Measurements from ENCODE around the gene RGS11.

Gene RGS11

GRCh38 chr16:275786-276232 is at the start of gene RGS11:
Gene RGS11, minus strand, starts transcription at chr16:275944. Its CDS starts 33 bp downstream, at chr16:275911.
- no peak for DNase-seq (ENCODE audit: low read depth, low spot score)

GRCh38 chr16:324451-325334 is 48.9 kb upstream of the RGS11 start:
- no peak for DNase-seq (ENCODE audit: low read depth, low spot score)

- no peak for DNase-seq (ENCODE audit: low read depth, low spot score)
Observed at GRCh38 chr16:324201-324450, 48.4 kb upstream of the RGS11 start.

DNA sequence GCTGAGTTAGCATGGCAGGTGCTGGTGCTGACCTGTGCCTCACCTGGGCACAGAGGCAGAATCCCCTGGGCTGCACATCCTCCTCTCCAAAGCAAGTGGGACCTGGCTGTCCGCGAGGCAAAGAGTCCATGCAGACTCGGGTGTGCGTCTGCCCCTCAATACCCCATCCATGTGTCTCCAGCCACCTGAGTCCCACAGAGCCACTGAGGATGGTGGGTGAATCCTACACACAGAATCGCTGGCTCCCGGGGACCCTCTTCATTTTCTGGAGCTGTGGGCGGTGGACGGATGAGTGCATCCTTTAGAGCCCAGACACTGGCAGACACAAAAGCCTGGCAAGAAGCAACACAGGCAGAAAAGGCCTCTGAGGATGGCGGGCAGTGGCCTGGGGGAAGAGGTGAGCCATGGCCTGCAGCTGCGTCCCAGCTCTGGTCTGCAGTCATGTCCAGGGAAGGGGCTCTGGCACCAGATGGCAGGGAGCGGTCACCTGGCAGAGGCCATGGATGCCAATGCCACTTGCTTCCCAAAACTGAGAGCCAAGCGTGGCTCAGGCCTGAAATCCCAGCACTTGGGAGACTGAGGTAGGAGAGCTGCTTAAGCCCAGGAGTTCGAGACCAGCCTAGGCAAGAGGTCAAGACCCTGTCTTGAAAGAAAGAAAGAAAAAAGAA is 46.9 kb upstream of the RGS11 start:
- no peak for DNase-seq (ENCODE audit: low read depth, low spot score)

GRCh38 chr16:321532-321931 is 45.8 kb upstream of the RGS11 start:
- DNase-seq (ENCODE audit: low read depth, low spot score): no peak

DNA sequence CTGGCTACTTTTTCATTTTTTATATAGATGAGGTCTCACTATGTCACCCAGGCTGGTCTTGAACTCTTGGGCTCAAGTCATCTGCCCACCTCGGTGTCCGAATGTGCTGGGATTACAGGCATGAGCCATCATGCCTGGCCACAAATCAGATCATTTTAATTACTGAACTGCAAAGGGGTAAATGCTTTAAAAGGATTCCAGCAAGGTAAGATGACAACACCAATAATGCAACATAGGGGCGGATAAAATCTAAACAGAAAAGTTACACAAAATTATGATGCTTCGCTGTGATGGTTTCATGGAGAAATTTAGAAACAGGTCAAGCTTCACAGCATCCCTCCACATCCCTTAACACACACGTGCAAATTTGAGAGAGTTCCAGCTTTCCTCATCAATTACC is 44.5 kb upstream of the RGS11 start:
- DNase-seq (ENCODE audit: low read depth, low spot score): no peak

DNA sequence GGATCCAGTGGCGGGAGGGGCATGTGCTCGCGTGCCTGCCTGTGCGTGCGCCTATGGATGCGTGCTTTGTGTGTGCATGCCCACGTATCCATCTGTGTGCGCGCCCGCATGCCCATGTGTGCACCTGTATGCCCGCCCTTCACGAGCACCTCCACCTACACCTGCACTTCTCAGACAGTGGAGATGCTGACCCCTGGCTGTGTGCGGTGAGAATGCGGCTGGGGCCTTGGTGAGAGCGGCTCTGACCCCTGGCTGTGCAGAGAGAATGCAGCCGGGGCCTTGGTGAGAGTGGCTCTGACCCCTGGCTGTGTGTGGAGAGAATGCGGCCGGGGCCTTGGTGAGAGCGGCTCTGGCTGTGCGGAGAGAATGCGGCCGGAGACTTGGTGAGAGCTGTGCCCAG is 42.9 kb upstream of the RGS11 start:
- no peak for DNase-seq (ENCODE audit: low read depth, low spot score)

DNA sequence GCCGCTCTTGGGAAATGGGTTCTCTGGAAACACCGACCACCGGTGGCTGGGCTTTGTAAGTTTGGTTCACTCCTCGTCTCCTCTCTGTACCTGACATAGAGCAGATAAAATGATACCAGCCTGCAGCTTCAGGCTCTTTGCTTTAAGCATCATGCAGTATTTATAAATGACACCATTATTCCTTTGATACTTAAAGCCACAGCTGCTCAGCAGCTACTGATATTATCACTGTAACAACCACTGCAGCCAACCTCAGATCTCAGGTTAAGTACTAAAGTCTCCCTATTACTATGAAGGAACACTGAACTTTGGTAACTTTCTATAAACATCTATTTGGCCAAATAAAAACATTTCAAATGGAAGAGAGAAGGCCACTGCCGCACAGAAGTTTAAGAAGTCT is 41.8 kb upstream of the RGS11 start:
- DNase-seq (ENCODE audit: low read depth, low spot score): no peak

- DNase-seq (ENCODE audit: low read depth, low spot score): no peak
Observed at GRCh38 chr16:316741-317464, 41.2 kb upstream of the RGS11 start.

GRCh38 chr16:314795-315299 is 39.1 kb upstream of the RGS11 start:
- DNase-seq (ENCODE audit: low read depth, low spot score): no peak

DNA sequence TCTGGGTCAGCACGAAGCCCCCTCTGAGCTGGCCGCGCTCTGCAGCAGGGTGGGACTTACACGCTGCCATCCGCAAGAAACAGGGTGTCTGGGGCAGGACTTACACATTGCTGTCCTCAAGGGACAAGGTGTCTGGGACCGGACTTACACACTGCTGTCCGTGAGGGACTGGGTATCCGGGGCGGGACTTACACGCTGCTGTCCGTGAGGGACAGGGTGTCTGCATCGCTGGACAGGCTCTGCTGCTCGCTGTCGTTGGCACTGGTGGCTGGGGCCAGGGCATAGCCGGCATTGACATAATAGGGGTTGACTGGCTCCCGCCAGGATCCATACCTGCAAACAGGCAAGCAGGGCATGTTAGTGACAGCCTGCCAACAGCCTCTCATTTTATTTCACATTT is 38.6 kb upstream of the RGS11 start:
- no peak for DNase-seq (ENCODE audit: low read depth, low spot score)

DNA sequence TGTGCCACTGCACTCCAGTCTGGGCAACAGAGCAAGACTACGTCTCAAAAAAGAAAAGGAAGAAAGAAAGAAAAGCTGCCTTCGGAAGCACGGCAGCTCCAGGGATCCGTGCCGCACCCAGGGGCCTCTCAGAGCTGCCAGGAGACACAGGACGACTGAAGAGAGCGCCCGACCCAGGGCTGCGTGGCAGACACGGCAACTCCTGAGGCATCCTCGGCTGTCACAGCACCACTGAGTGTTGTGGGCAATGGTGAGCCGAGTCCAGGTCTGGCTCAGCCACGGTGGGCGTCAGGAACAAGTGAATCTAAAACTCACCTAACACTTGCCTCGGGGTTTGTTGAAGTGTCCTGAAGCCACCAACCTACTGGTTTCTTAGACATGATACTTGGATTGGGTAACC is 36.0 kb upstream of the RGS11 start:
- DNase-seq (ENCODE audit: low read depth, low spot score): no peak

DNA sequence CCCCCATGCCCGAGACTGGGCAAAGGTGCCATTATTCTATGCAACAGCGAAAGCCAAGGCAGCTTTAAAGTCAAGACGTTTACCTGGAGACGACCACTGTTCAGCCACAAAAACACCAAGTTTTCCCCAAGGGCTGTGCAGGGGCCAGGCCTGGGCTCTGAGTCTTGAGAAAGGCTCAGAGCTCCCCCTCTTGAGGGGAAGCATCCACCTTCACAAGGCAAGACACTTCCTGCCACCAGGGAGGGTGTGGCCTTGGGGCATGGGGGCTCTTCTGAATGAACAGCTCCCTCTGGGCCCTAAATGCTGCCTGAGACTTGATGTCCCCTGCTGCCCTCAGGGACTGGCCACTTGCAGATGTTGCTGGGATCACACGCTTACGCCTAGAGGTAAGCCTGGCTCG is 33.7 kb upstream of the RGS11 start:
- DNase-seq (ENCODE audit: low read depth, low spot score): no peak

DNA sequence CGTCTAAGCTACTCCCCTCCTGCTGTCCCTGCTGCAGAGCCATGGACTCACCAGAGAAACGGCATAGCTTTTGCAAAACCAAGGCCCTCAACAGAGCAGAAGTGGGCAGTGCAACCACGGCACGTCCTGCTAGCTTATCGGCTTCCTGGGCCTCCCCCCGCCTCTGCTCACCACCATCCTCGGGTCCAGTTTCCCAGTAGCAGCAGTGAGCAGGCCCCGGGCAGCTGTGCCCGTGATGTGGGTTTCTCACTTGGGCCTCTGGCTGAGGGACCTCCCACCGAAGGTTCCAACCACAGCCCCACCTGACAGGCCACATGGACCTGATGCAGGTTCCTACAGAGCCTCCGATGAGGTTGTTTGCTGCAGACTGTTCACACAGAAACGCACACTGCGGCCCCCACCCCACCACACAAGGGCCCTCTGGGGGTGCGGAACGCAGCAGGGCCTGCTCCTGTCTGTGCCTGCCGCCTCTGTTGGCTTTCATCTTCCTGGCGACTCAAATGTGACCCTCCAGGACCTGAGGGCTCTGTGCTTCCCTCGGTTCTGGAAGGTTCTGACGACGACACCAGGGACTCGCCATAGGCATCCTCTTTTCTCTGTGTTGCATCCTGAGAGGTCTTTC is 32.1 kb upstream of the RGS11 start:
- DNase-seq (ENCODE audit: low read depth, low spot score): no peak

GRCh38 chr16:306911-307370 is 31.2 kb upstream of the RGS11 start:
- no peak for DNase-seq (ENCODE audit: low read depth, low spot score)

DNA sequence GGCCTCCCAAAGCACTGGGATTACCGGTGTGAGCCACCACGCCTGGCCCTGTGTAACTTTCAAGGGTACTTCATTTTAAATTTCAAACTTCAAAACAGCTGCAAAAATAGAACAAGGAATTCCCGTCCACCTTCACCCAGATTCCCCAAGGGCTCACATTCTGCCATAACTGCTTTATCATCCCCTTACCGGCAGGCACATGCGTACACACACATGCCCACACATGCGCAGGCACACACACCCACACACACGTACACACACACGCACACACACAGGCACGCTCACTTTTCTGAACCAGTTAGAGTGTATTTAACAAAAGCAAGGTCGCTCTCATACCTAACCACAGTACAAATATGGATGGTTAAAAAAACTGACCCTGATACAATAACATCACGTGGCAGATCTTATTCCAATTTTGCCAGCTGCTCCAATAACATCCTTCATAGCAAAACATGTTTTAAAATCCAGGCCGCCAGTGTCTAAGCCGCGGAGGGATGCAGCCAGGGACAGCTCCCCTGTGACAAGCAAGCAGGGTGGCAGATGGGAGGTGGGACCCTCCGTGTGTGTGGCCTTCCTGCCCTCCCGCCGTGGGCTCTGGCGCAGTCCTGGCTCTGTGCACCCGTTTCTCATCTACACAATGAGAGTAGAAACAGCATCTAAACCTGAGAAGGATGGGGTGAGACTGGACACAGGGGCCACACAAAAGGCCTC is 30.3 kb upstream of the RGS11 start:
- DNase-seq (ENCODE audit: low read depth, low spot score): no peak

DNA sequence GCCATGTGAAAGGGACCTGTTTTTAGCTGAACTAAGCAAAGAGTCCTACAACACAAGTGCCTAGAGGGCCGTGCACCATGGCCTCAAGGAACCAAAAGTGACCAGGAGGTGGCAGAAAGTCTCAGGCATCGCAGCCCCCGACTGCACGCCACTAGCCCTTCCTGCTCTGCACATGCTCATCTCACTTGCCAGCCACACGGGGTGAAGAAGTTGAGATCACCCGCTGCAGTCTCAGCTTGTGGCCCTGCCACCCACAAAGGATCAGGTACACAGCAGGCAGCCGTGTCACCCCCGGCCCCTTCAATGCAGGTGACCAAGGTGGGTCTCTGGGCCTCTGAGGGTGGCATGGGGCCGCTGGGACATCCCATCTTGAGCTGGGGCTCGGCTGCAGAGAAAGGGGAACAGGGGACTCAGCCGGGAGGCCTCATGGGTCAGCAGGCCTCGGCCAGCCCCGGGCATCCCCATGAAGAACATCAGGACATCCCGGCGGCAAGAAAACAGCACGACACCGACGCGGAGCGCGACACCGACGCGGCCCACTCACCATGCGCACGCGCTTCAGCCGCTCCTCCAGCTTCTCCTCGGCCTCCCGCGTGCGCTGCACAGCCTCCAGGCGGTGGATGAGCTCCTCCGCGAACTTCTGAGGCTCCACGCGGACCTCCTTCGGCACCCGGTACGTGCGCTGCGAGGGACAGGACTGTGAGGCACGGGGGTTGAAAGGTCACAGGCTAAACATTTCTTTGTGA is 28.2 kb upstream of the RGS11 start:
- DNase-seq (ENCODE audit: low read depth, low spot score): no peak

DNA sequence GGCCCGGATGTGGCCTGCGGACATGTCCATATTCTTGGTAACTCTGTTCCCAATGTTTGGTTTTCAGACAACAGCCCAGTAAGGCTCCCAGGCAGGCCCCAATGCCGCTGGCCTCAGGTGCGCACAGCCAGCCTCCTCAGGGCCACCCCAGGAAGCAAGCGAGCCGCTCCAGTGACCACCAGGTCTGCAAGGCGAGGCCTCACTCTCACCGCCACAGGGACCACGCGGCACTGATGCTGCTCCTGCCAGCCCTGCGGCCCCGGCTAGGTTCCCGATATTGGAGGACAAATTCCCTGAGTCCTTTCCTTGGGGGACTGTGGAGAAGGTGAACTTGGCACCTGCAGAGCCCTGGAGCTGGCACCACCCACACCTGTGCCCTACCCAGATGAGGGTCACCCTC is 26.2 kb upstream of the RGS11 start:
- no peak for DNase-seq (ENCODE audit: low read depth, low spot score)

GRCh38 chr16:301235-301634 is 25.5 kb upstream of the RGS11 start:
- DNase-seq (ENCODE audit: low read depth, low spot score): no peak

DNA sequence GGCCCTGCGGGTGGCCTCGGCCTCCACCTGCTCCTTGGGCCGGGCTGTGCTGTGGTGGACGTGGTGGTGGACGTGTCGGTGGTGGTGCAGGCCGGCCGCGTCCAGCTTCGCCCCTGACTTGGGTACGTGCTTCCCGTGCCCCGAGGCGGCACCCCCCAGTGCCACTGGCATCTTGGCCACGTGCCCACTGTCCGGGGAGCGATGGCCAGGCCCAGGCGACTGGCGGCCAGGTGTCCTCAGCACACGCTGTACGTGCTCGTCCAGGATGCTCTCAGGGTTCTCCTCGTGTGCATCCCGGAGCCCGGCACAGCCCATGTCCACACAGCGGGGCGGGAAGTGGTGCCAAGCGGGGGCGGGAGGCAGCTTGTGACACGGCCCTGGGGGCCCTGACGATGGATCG is 22.1 kb upstream of the RGS11 start:
- DNase-seq (ENCODE audit: low read depth, low spot score): no peak

Measured in smooth muscle cell of the brain vasculature (primary cell).